NT2/D1 (cell line): Measurements from ENCODE around the gene RAPGEF6.

Source experiments
- SUZ12 ChIP-seq: IDR thresholded peaks from 2 replicates; pipeline ENCODE4 v1.6.1; 2011; ENCODE audit not compliant: insufficient read length, insufficient read depth; ENCODE audit errors: extremely low read depth
- YY1 ChIP-seq: IDR thresholded peaks from 2 replicates; pipeline ENCODE4 v1.6.1; 2011; ENCODE audit not compliant: insufficient read length, insufficient read depth
- ZNF274 ChIP-seq: IDR thresholded peaks from 2 replicates; pipeline ENCODE4 v1.6.1; 2011; ENCODE audit warnings: mild to moderate bottlenecking, low read depth, low read length

- TF ChIP-seq SUZ12 (no peak), ZNF274 (no peak), YY1 (no peak)
Measured at GRCh38 chr5:131532031-131532640, 102.9 kb downstream of the RAPGEF6 start.
